Measurements from ENCODE around the gene JAM3. TPM values are rescaled to one million over a fixed set of nuclear protein-coding genes. Genes with fewer than 3 reads are reported as not detected.

JAM3 gene
- total RNA-seq, result 18.3 TPM
- long read RNA-seq, transcript JAM3-201 (9 exons, 3,912 nt), result major isoform, 52 of 62 reads
- long read RNA-seq, partial matches to known transcripts, result 4 of 62 reads
- long read RNA-seq, other reads (novel, unspliced or antisense), result 5 of 62 reads

- DNase-seq (peak; percentile 98), ATAC-seq (peak; percentile 99)
- intact Hi-C loops (cut with micrococcal nuclease), result no loop called here
These were observed at the start of gene JAM3 for GRCh38 chr11:134068829-134069425. JAM3 (plus strand) TSS chr11:134069072; CDS start chr11:134069084, 12 bp downstream.

GRCh38 chr11:134019500-134019899 lies 49.4 kb upstream of the JAM3 start:
- intact Hi-C loops (cut with micrococcal nuclease), result no loop called here
- ATAC-seq (no peak), DNase-seq (no peak)

GRCh38 chr11:134020598-134020997 lies 48.3 kb upstream of the JAM3 start:
- ATAC-seq, result no peak
- peak; percentile 10 for DNase-seq
- intact Hi-C loops (cut with micrococcal nuclease), result loop anchor here (10.0 kb wide), 1 partner anchor 56 kb away; no protein-coding TSS in a partner anchor

- DNase-seq (peak; percentile 4), ATAC-seq (no peak)
- intact Hi-C loops (cut with micrococcal nuclease), result loop anchor here (10.0 kb wide), 1 partner anchor 57 kb away; no protein-coding TSS in a partner anchor
These were observed 47.5 kb upstream of the JAM3 start for GRCh38 chr11:134021326-134021725.

GRCh38 chr11:134022748-134023147 lies 46.1 kb upstream of the JAM3 start:
- intact Hi-C loops (cut with micrococcal nuclease), result loop anchor here (10.0 kb wide), 1 partner anchor 58 kb away; no protein-coding TSS in a partner anchor
- peak; percentile 3 for DNase-seq
- no peak for ATAC-seq

- DNase-seq (peak; percentile 16), ATAC-seq (no peak)
- intact Hi-C loops (cut with micrococcal nuclease), result loop anchor here (10.0 kb wide), 1 partner anchor 60 kb away; no protein-coding TSS in a partner anchor
These were observed 44.3 kb upstream of the JAM3 start for GRCh38 chr11:134024420-134025081.

GRCh38 chr11:134025082-134025429 lies 43.8 kb upstream of the JAM3 start:
- DNase-seq (peak; percentile 89), ATAC-seq (peak; percentile 98)
- intact Hi-C loops (cut with micrococcal nuclease), result loop anchor here (10.0 kb wide), 1 partner anchor 60 kb away; no protein-coding TSS in a partner anchor

- intact Hi-C loops (cut with micrococcal nuclease), result loop anchor here (10.0 kb wide), 1 partner anchor 62 kb away; no protein-coding TSS in a partner anchor
- no peak for ATAC-seq
These were observed 42.1 kb upstream of the JAM3 start for GRCh38 chr11:134026655-134027343.

GRCh38 chr11:134027671-134028070 lies 41.2 kb upstream of the JAM3 start:
- DNase-seq, result peak; percentile 7
- no peak for ATAC-seq
- intact Hi-C loops (cut with micrococcal nuclease), result loop anchor here (10.0 kb wide), 1 partner anchor 63 kb away; no protein-coding TSS in a partner anchor

More at GRCh38 chr11:134026655-134027343, 42.1 kb upstream of the JAM3 start:
- DNase-seq, result peak; percentile 17

GRCh38 chr11:134028368-134028920 lies 40.4 kb upstream of the JAM3 start:
- DNase-seq (peak; percentile 2), ATAC-seq (no peak)
- intact Hi-C loops (cut with micrococcal nuclease), result loop anchor here (10.0 kb wide), 1 partner anchor 64 kb away; no protein-coding TSS in a partner anchor

GRCh38 chr11:134030853-134031252 lies 38.0 kb upstream of the JAM3 start:
- ATAC-seq (no peak), DNase-seq (peak; percentile 17)
- intact Hi-C loops (cut with micrococcal nuclease), result no loop called here

GRCh38 chr11:134032043-134032442 lies 36.8 kb upstream of the JAM3 start:
- DNase-seq (no peak), ATAC-seq (no peak)
- intact Hi-C loops (cut with micrococcal nuclease), result no loop called here

- intact Hi-C loops (cut with micrococcal nuclease), result no loop called here
- DNase-seq (peak; percentile 49), ATAC-seq (no peak)
These were observed 36.3 kb upstream of the JAM3 start for GRCh38 chr11:134032501-134033091.

GRCh38 chr11:134033276-134033675 lies 35.6 kb upstream of the JAM3 start:
- intact Hi-C loops (cut with micrococcal nuclease), result no loop called here
- DNase-seq (peak; percentile 35), ATAC-seq (no peak)

- intact Hi-C loops (cut with micrococcal nuclease), result no loop called here
- ATAC-seq (peak; percentile 88), DNase-seq (peak; percentile 90)
These were observed 35.0 kb upstream of the JAM3 start for GRCh38 chr11:134033696-134034491.

GRCh38 chr11:134034496-134035381 lies 34.1 kb upstream of the JAM3 start:
- intact Hi-C loops (cut with micrococcal nuclease), result no loop called here
- DNase-seq, result peak; percentile 71
- ATAC-seq, result peak; percentile 11

- DNase-seq (no peak), ATAC-seq (peak; percentile 3)
- intact Hi-C loops (cut with micrococcal nuclease), result no loop called here
These were observed 32.3 kb upstream of the JAM3 start for GRCh38 chr11:134036492-134037045.

Measured in left ventricle myocardium superior (tissue), 1 donor.